ENCODE data around the gene NFAM1.

Gene NFAM1

GRCh38 chr22:42332089-42332488 lies 100.1 kb downstream of the NFAM1 start:
- no peak overlapping the region for H3K27ac ChIP-seq
- H4K20me1 ChIP-seq (ENCODE audit: insufficient read depth): no peaks in the 10 kb centered on the region
- H3K4me3 ChIP-seq (IDR thresholded peaks at IDR 0.05; ENCODE audit: insufficient read depth, low read depth, low read length): no peak overlapping the region
- no peak overlapping the region for H2AFZ ChIP-seq (ENCODE audit: low read depth)
- H3K79me2 ChIP-seq (ENCODE audit: insufficient read depth, low read depth): no peaks in the 10 kb centered on the region
- H3K27me3 ChIP-seq (ENCODE audit: insufficient read depth, low read depth): no peaks in the 10 kb centered on the region
- no peak for TF ChIP-seq CTCF (conservative IDR thresholded peaks at IDR 0.05; ENCODE audit: low read depth, low read length)
- H3K9ac ChIP-seq: no peak overlapping the region
- H3K4me1 ChIP-seq (ENCODE audit: low read depth, poor library complexity, severe bottlenecking): no peaks in the 10 kb centered on the region
- no peaks in the 10 kb centered on the region for H3K36me3 ChIP-seq (ENCODE audit: insufficient read depth)
- no peak overlapping the region for H3K4me2 ChIP-seq

GRCh38 chr22:42331014-42331413 lies 101.2 kb downstream of the NFAM1 start:
- Histone ChIP-seq H3K27ac (no peak overlapping the region), H3K79me2 (ENCODE audit: insufficient read depth, low read depth) (no peaks in the 10 kb centered on the region), H3K4me2 (no peak overlapping the region), H2AFZ (ENCODE audit: low read depth) (no peak overlapping the region), H3K36me3 (ENCODE audit: insufficient read depth) (no peaks in the 10 kb centered on the region), H3K4me1 (ENCODE audit: low read depth, poor library complexity, severe bottlenecking) (no peaks in the 10 kb centered on the region), H4K20me1 (ENCODE audit: insufficient read depth) (no peaks in the 10 kb centered on the region), H3K9ac (no peak overlapping the region), H3K4me3 (IDR thresholded peaks at IDR 0.05; ENCODE audit: insufficient read depth, low read depth, low read length) (no peak overlapping the region), H3K27me3 (ENCODE audit: insufficient read depth, low read depth) (no peaks in the 10 kb centered on the region)
- TF ChIP-seq CTCF (conservative IDR thresholded peaks at IDR 0.05; ENCODE audit: low read depth, low read length): no peak

All from KMS-11 (cell line).